ENCODE measurements around the gene MCM6.
A peak's percentile ranks its signal among the peaks of the same experiment; 100 is the strongest.
"Not testable (repeated sequence)": the region's sequence is repeated elsewhere in the genome, so short reads cannot be mapped to it uniquely, and the experiment has no call there.

The MCM6 gene

GRCh38 chr2:135876066-135876711, at the start of gene MCM6:
TSS of gene MCM6 (minus strand) at chr2:135876443. CDS start at chr2:135876365, 78 bp downstream.
- TF ChIP-seq ZNF274 (IDR thresholded peaks at IDR 0.05; ENCODE audit: low read depth, low read length): no peak
- H3K4me3 ChIP-seq (ENCODE audit: low read length): peak within 1 kb of the TSS; percentile 84

GRCh38 chr2:135925571-135925970, 49.3 kb upstream of the MCM6 start:
- no peak for TF ChIP-seq ZNF274 (IDR thresholded peaks at IDR 0.05; ENCODE audit: low read depth, low read length)
- H3K4me3 ChIP-seq (ENCODE audit: low read length): no peak overlapping the region

- no peak overlapping the region for H3K4me3 ChIP-seq (ENCODE audit: low read length)
- no peak for TF ChIP-seq ZNF274 (IDR thresholded peaks at IDR 0.05; ENCODE audit: low read depth, low read length)
Measured at GRCh38 chr2:135916207-135916606, 40.0 kb upstream of the MCM6 start.

- no peak overlapping the region for H3K4me3 ChIP-seq (ENCODE audit: low read length)
- no peak for TF ChIP-seq ZNF274 (IDR thresholded peaks at IDR 0.05; ENCODE audit: low read depth, low read length)
Measured at GRCh38 chr2:135914485-135914884, 38.2 kb upstream of the MCM6 start.

GRCh38 chr2:135913727-135914365, 37.6 kb upstream of the MCM6 start:
- no peak overlapping the region for H3K4me3 ChIP-seq (ENCODE audit: low read length)
- TF ChIP-seq ZNF274 (IDR thresholded peaks at IDR 0.05; ENCODE audit: low read depth, low read length): no peak

GRCh38 chr2:135909976-135910375, 33.7 kb upstream of the MCM6 start:
- no peak for TF ChIP-seq ZNF274 (IDR thresholded peaks at IDR 0.05; ENCODE audit: low read depth, low read length)
- H3K4me3 ChIP-seq (ENCODE audit: low read length): no peak overlapping the region

- H3K4me3 ChIP-seq (ENCODE audit: low read length): no peak overlapping the region
- TF ChIP-seq ZNF274 (IDR thresholded peaks at IDR 0.05; ENCODE audit: low read depth, low read length): no peak
Measured at GRCh38 chr2:135905679-135906078, 29.4 kb upstream of the MCM6 start.

- H3K4me3 ChIP-seq (ENCODE audit: low read length): no peak overlapping the region
- TF ChIP-seq ZNF274 (IDR thresholded peaks at IDR 0.05; ENCODE audit: low read depth, low read length): no peak
Measured at GRCh38 chr2:135904341-135904989, 28.2 kb upstream of the MCM6 start.

GRCh38 chr2:135903650-135904049, 27.4 kb upstream of the MCM6 start:
- no peak overlapping the region for H3K4me3 ChIP-seq (ENCODE audit: low read length)
- no peak for TF ChIP-seq ZNF274 (IDR thresholded peaks at IDR 0.05; ENCODE audit: low read depth, low read length)

- H3K4me3 ChIP-seq (ENCODE audit: low read length): no peak overlapping the region
- TF ChIP-seq ZNF274 (IDR thresholded peaks at IDR 0.05; ENCODE audit: low read depth, low read length): no peak
Measured at GRCh38 chr2:135899567-135899966, 23.3 kb upstream of the MCM6 start.

GRCh38 chr2:135898234-135898786, 22.1 kb upstream of the MCM6 start:
- no peak for TF ChIP-seq ZNF274 (IDR thresholded peaks at IDR 0.05; ENCODE audit: low read depth, low read length)
- H3K4me3 ChIP-seq (ENCODE audit: low read length): no peak overlapping the region

GRCh38 chr2:135894930-135895329, 18.7 kb upstream of the MCM6 start:
- TF ChIP-seq ZNF274 (IDR thresholded peaks at IDR 0.05; ENCODE audit: low read depth, low read length): no peak
- no peak overlapping the region for H3K4me3 ChIP-seq (ENCODE audit: low read length)

- no peak overlapping the region for H3K4me3 ChIP-seq (ENCODE audit: low read length)
- TF ChIP-seq ZNF274 (IDR thresholded peaks at IDR 0.05; ENCODE audit: low read depth, low read length): no peak
Measured at GRCh38 chr2:135893374-135893794, 17.1 kb upstream of the MCM6 start.

- TF ChIP-seq ZNF274 (IDR thresholded peaks at IDR 0.05; ENCODE audit: low read depth, low read length): no peak
- no peak overlapping the region for H3K4me3 ChIP-seq (ENCODE audit: low read length)
Measured at GRCh38 chr2:135890835-135891234, 14.6 kb upstream of the MCM6 start.

GRCh38 chr2:135890149-135890548, 13.9 kb upstream of the MCM6 start:
- no peak overlapping the region for H3K4me3 ChIP-seq (ENCODE audit: low read length)
- TF ChIP-seq ZNF274 (IDR thresholded peaks at IDR 0.05; ENCODE audit: low read depth, low read length): no peak

GRCh38 chr2:135888587-135888986, 12.3 kb upstream of the MCM6 start:
- not testable (repeated sequence) for H3K4me3 ChIP-seq (ENCODE audit: low read length)

Measured in GM08714 (cell line).